Hematopoietic multipotent progenitor cell (in vitro differentiated cells): ENCODE data around the gene RNF41. TPM values are rescaled to one million over a fixed set of nuclear protein-coding genes. Genes with fewer than 3 reads are reported as not detected.

Experiments
- DNase-seq, 3 donors: peaks; one replicate each; pipeline ENCODE4 v3.0.0-alpha.2; 2011 to 2015; ENCODE audit warnings: low read depth in 2 of 3, low spot score in 2 of 3
- total RNA-seq: library from RNA; depleted of rRNA; stranded (reverse); fragments of >200 nt; gene quantifications from one replicate; pipeline ENCODE4 v1.2.3, GENCODE V29; 2012

Gene RNF41
- total RNA-seq, 1 donor, result 205 TPM

DNA sequence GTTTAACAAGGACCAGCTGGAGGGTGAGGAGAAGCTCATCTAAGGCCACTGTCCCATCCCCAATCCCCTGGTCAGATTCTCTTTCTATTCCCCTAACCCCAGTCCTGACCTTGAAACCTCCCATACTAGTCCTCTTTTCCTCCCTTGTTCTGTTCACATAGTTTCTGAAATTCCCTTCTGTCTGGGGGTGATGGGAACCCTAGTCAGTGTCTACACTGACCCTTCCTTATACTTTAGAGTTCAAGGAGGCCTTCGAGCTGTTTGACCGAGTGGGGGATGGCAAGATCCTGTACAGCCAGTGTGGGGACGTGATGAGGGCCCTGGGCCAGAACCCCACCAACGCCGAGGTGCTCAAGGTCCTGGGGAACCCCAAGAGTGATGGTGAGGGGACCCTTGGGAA is 66.9 kb downstream of the RNF41 start:
- DNase-seq, result no peak

DNA sequence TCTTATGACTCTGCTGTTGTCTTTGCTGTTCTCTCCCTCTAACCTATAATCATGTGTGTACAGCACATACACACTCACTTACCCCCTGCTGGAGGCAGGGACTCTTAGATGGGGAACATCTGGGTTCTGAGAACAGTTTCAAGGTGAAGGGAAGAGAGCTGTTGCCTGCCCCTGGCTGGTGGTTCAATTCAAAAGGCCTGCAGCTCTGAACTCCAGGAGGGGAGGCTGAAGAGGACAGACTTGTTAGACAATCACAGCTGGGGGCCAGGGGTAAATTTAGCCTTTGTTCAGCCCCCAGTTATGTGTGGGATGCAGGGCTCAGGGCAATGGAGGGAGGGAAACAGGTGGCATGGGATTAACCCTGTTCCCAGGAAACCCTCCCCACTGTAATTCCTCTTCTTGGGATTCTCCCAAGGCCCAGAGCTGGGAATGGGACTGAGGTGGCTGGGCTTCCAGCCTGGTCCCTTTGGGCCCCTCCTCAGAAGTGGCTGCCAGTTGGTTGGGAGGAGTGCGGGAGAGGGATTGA is 67.4 kb downstream of the RNF41 start:
- no peak for DNase-seq

DNA sequence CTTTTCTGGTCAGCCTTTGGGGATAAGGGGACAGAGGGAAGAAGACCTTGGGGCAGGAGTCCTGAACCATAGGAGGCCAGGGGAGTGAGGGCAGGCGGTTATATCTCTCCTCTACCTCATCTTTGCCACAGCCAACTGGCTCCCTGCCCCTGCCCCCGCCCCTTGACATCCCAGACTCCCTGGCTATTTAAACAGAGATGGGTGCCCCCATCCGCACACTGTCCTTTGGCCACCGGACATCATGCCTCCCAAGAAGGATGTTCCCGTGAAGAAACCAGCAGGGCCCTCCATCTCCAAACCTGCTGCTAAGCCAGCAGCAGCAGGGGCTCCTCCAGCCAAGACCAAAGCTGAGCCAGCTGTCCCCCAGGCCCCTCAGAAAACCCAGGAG is 68.0 kb downstream of the RNF41 start:
- no peak for DNase-seq

DNA sequence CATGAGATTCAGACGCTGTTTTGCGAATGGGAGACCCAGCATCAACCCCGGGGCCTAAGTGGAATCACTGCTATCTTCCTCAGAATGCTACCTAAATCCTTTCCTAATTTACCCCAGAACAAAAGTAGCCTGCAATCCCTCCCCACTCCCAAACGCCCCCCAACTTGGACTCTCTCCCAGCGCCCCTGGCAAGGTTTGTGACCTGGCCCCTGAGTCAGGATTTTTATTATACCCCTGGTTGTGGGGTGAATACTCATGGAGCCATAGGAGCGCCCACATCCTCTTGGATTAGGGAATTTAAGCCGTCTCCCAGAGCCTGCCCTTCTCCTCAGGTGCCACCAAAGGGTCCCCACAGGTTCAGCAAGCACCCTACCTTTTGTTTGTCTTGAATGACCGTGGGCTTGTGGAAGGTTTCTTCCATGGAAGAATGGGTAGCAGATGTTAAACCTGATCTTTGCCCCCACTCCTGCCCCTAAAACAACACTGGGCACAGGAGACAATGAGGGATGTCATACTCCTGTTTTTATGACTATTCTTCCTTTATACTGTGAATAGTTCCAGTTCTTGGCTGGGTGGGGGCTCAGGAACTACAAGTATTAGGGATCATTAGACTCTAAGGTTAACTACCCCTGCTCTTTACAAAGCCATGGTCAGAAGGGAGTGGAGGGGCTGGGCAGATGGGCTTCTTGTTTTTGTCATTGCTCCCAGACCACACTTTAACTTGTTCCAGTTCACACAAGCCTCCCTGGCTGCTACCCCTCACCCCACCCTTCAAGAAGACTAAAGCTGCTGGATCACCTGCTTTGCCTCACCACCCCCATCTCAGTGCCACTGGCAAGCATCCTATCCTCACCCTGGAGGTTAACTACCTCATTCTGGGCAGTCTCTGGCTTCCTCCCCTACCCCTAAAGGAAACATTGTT is 68.7 kb downstream of the RNF41 start:
- no peak for DNase-seq

Other genes starting within 250 kb of the RNF41 start
- 39.9 TPM for gene RAB5B, start 247.8 kb downstream of the RNF41 start, total RNA-seq
- 47.1 TPM for gene SUOX, start 224.6 kb downstream of the RNF41 start, total RNA-seq
- gene IKZF4, start 200.9 kb downstream of the RNF41 start, total RNA-seq, result 5.4 TPM
- gene RPS26, start 180.0 kb downstream of the RNF41 start, total RNA-seq, result 168 TPM
- gene ERBB3, start 141.8 kb downstream of the RNF41 start, total RNA-seq, result 0.27 TPM
- gene PA2G4, start 117.4 kb downstream of the RNF41 start, total RNA-seq, result 113 TPM
- 3,883 TPM for gene RPL41, start 105.3 kb downstream of the RNF41 start, total RNA-seq
- 10.2 TPM for gene ZC3H10, start 103.7 kb downstream of the RNF41 start, total RNA-seq
- 254 TPM for gene ESYT1, start 93.7 kb downstream of the RNF41 start, total RNA-seq
- 47.1 TPM for gene MYL6B, start 69.3 kb downstream of the RNF41 start, total RNA-seq
- 563 TPM for gene MYL6, start 63.6 kb downstream of the RNF41 start, total RNA-seq
- 72.4 TPM for gene SMARCC2, start 32.4 kb downstream of the RNF41 start, total RNA-seq
- gene NABP2, start 2.4 kb upstream of the RNF41 start, total RNA-seq, result 21.0 TPM
- gene SLC39A5, start 8.1 kb upstream of the RNF41 start, total RNA-seq, result 0.54 TPM
- 22.9 TPM for gene ANKRD52, start 36.5 kb upstream of the RNF41 start, total RNA-seq
- gene COQ10A, start 45.0 kb upstream of the RNF41 start, total RNA-seq, result 17.2 TPM
- 106 TPM for gene CS, start 78.4 kb upstream of the RNF41 start, total RNA-seq
- gene CNPY2, start 94.1 kb upstream of the RNF41 start, total RNA-seq, result 48.2 TPM
- gene PAN2, start 112.1 kb upstream of the RNF41 start, total RNA-seq, result 61.1 TPM
- 0.81 TPM for gene IL23A, start 117.0 kb upstream of the RNF41 start, total RNA-seq
- 146 TPM for gene STAT2, start 138.2 kb upstream of the RNF41 start, total RNA-seq
- gene APOF, start 140.9 kb upstream of the RNF41 start, total RNA-seq, result not detected
- gene TIMELESS, start 227.5 kb upstream of the RNF41 start, total RNA-seq, result 6.7 TPM
- under 0.01 TPM for gene MIP, start 232.7 kb upstream of the RNF41 start, total RNA-seq
- 4.0 TPM for gene SPRYD4, start 246.7 kb upstream of the RNF41 start, total RNA-seq